SK-N-SH (cell line): Measurements from ENCODE around the gene PRSS1. TPM values are rescaled to one million over a fixed set of nuclear protein-coding genes. Genes with fewer than 3 reads are reported as not detected.
"Not testable (repeated sequence)": the region's sequence is repeated elsewhere in the genome, so short reads cannot be mapped to it uniquely, and the experiment has no call there.

Source experiments
- CTCF ChIA-PET: fragments of 300-600, 350-600 bp; formaldehyde crosslinking; extraction: SDS; loops from one replicate; lab custom pipeline; 2021; lab: Yijun Ruan, JAX
- POLR2A ChIA-PET: fragments of 350-600 bp; sonication (Branson Sonifier 250); formaldehyde crosslinking; extraction: SDS; loops from one replicate; lab custom pipeline; 2020; ENCODE audit warnings: antibody characterized with exemption, inconsistent platforms; lab: Yijun Ruan, JAX
- DNase-seq: peaks from one replicate; pipeline ENCODE4 v3.0.0; 2012
- H2AFZ ChIP-seq: fragments of 200-600 bp; sonication (generic); 2 replicates; pipeline ENCODE4 v1.8.1; 2016; ENCODE audit warnings: antibody characterized with exemption, mild to moderate bottlenecking, low read depth
- H3F3A ChIP-seq: fragments of 200-600 bp; sonication (generic); replicated peaks from 2 replicates; pipeline ENCODE3; 2016; ENCODE audit warnings: antibody characterized with exemption, mild to moderate bottlenecking; ENCODE audit not compliant: insufficient read depth
- H3K27ac ChIP-seq, 2 experiments: fragments of 200-500 bp in 1 of 2; fragments of 200-600 bp in 1 of 2; sonication (Bioruptor generic) in 1 of 2; sonication (generic), shearing (Covaris generic) in 1 of 2; 2 replicates each; pipeline versions ENCODE4 v1.5.1 to v1.6.1; 2014 to 2016; ENCODE audit warnings: low read depth in 2 of 2, inconsistent platforms in 1 of 2, low read length in 1 of 2, mild to moderate bottlenecking in 1 of 2, mixed read lengths in 1 of 2
- H3K27me3 ChIP-seq: fragments of 200-600 bp; sonication (generic), shearing (Covaris generic); 2 replicates; pipeline ENCODE4 v1.6.1; 2016; ENCODE audit warnings: mixed run types; ENCODE audit not compliant: insufficient read depth
- H3K36me3 ChIP-seq, 2 experiments: fragments of 200-500 bp in 1 of 2; fragments of 200-600 bp in 1 of 2; sonication (Bioruptor generic) in 1 of 2; sonication (generic) in 1 of 2; replicated peaks in 1 of 2; 2 replicates each; pipeline versions ENCODE3 to v1.5.1; 2014 to 2016; ENCODE audit warnings: low read length in 1 of 2, mild to moderate bottlenecking in 1 of 2; ENCODE audit not compliant: insufficient read depth in 2 of 2, control insufficient read depth in 1 of 2
- H3K4me1 ChIP-seq, 2 experiments: fragments of 200-500 bp in 1 of 2; fragments of 200-600 bp in 1 of 2; sonication (Bioruptor generic) in 1 of 2; sonication (generic), shearing (Covaris generic) in 1 of 2; 2 replicates each; pipeline versions ENCODE4 v1.5.1 to v1.6.1; 2014 to 2016; ENCODE audit warnings: low read depth in 1 of 2, low read length in 1 of 2, mixed run types in 1 of 2; ENCODE audit not compliant: insufficient read depth in 2 of 2, control insufficient read depth in 1 of 2
- H3K4me2 ChIP-seq: fragments of 200-600 bp; sonication (generic), shearing (Covaris generic); 2 replicates; pipeline ENCODE4 v1.6.1; 2017; ENCODE audit warnings: mixed run types
- H3K4me3 ChIP-seq, 2 experiments: fragments of 200-500 bp in 1 of 2; fragments of 200-600 bp in 1 of 2; sonication (Bioruptor generic) in 1 of 2; sonication (generic), shearing (Covaris generic) in 1 of 2; 2 replicates each; pipeline versions ENCODE4 v1.5.1 to v1.8.1; 2014 to 2016; ENCODE audit warnings: low read depth in 2 of 2, inconsistent platforms in 1 of 2, low read length in 1 of 2, mild to moderate bottlenecking in 1 of 2, mixed read lengths in 1 of 2, moderate library complexity in 1 of 2
- H3K79me2 ChIP-seq: fragments of 200-600 bp; sonication (generic); 2 replicates; pipeline ENCODE4 v1.8.1; 2017; ENCODE audit warnings: mild to moderate bottlenecking; ENCODE audit not compliant: insufficient read depth
- H3K9ac ChIP-seq: fragments of 200-600 bp; sonication (generic); 2 replicates; pipeline ENCODE4 v1.6.1; 2017; ENCODE audit warnings: mixed run types
- H3K9me2 ChIP-seq: fragments of 200-600 bp; sonication (generic); 2 replicates; pipeline ENCODE4 v1.6.1; 2017; ENCODE audit warnings: mixed run types
- H3K9me3 ChIP-seq: fragments of 200-600 bp; sonication (generic); 2 replicates; pipeline ENCODE4 v1.6.1; 2017; ENCODE audit warnings: mixed run types, mild to moderate bottlenecking, moderate library complexity
- H4K20me1 ChIP-seq: fragments of 200-600 bp; sonication (generic); 2 replicates; pipeline ENCODE4 v1.6.1; 2017; ENCODE audit warnings: mild to moderate bottlenecking, mixed run types; ENCODE audit not compliant: insufficient read depth
- CHD2 ChIP-seq: fragments of 150-350 bp; IDR thresholded peaks from 2 replicates; pipeline ENCODE4 v1.6.1; 2018; ENCODE audit warnings: low read length; ENCODE audit not compliant: partially characterized antibody
- CTCF ChIP-seq: fragments of 200-600 bp; sonication (generic); IDR thresholded peaks from 2 replicates; pipeline ENCODE4 v1.6.1; 2017; ENCODE audit warnings: antibody characterized with exemption, mild to moderate bottlenecking, moderate library complexity
- EP300 ChIP-seq, 2 experiments: IDR thresholded peaks; 2 replicates each; pipeline versions ENCODE4 v1.4.0 to v1.6.1; 2012; ENCODE audit warnings: borderline replicate concordance in 1 of 2, low read depth in 1 of 2, low read length in 1 of 2
- GABPA ChIP-seq: IDR thresholded peaks from 2 replicates; pipeline ENCODE4 v1.4.0; 2012; ENCODE audit warnings: low read depth, mild to moderate bottlenecking
- JUND ChIP-seq: IDR thresholded peaks from 2 replicates; pipeline ENCODE4 v1.4.0; 2012
- PBX3 ChIP-seq: IDR thresholded peaks from 2 replicates; pipeline ENCODE4; 2012
- RFX5 ChIP-seq: IDR thresholded peaks from 2 replicates; pipeline ENCODE4 v1.6.1; 2012; ENCODE audit warnings: mild to moderate bottlenecking, improper control_type of control experiment, low read length
- TAF1 ChIP-seq: IDR thresholded peaks from 2 replicates; pipeline ENCODE4 v1.6.1; 2012; ENCODE audit warnings: low read depth, mild to moderate bottlenecking, low read length, moderate library complexity, borderline replicate concordance
- TCF12 ChIP-seq: IDR thresholded peaks from 2 replicates; pipeline ENCODE4 v1.4.0; 2012
- USF2 ChIP-seq: fragments of 150-350 bp; IDR thresholded peaks from 2 replicates; pipeline ENCODE4 v1.6.1; 2017; ENCODE audit warnings: antibody characterized with exemption, low read length, low read depth, borderline replicate concordance
- WGBS: methylation state at CpG from one replicate; pipeline ENCODE4 v1.1.6; 2017; ENCODE audit warnings: low lambda C conversion rate; 5-methylcytosine and 5-hydroxymethylcytosine counted together
- polyA plus RNA-seq, 3 experiments: library from polyadenylated mRNA; depleted of rRNA; stranded (reverse); fragments of >200 nt; gene quantifications; 2 replicates each; pipeline ENCODE4 v1.2.3, GENCODE V29; 2012

The PRSS1 gene
- polyA plus RNA-seq, 1 of the 3 experiments (the other 2 are of a cell fraction) = not detected

- DNase-seq = no peak
- H4K20me1 ChIP-seq = no peaks in the 10 kb centered on the region
- H3K4me2 ChIP-seq = no peak overlapping the region
- no peaks in the 10 kb centered on the region for H3K9me3 ChIP-seq
- H3K4me1 ChIP-seq = no peaks in the 10 kb centered on the region
- no peaks in the 10 kb centered on the region for H3K79me2 ChIP-seq
- H3K36me3 ChIP-seq = no peaks in the 10 kb centered on the region
- no peak overlapping the region for H3K9ac ChIP-seq
- H2AFZ ChIP-seq = no peak overlapping the region
- no peak overlapping the region for H3K27ac ChIP-seq
- H3K4me3 ChIP-seq = no peak overlapping the region
- POLR2A ChIA-PET = interaction anchor here (0.9 kb wide), 1 partner anchor 10 kb away, joined by 3 read pairs; the partner anchor contains the start of gene PRSS1
- TF ChIP-seq TCF12 (no peak), TAF1 (no peak), RFX5 (no peak), GABPA (no peak)
- no peaks in the 10 kb centered on the region for H3F3A ChIP-seq
- peaks cover 58% of the 10 kb centered on the region for H3K27me3 ChIP-seq
- CTCF ChIA-PET = interaction anchor here (1.6 to 2.5 kb wide), 3 partner anchors 23 to 157 kb away, joined by 4 to 13 read pairs (median 4); no protein-coding TSS in a partner anchor
- WGBS = 18% methylated on average over 5 of the region's 5 CpGs
- no peaks in the 10 kb centered on the region for H3K9me2 ChIP-seq
Observed at GRCh38 chr7:142760071-142760642, 10.9 kb downstream of the PRSS1 start.

GRCh38 chr7:142761606-142762005 is 12.3 kb downstream of the PRSS1 start:
- H3K27me3 ChIP-seq = peaks cover 58% of the 10 kb centered on the region
- H3K36me3 ChIP-seq, H4K20me1 ChIP-seq, H3K27ac ChIP-seq, H2AFZ ChIP-seq, H3K4me1 ChIP-seq, H3K9me3 ChIP-seq, H3F3A ChIP-seq, H3K79me2 ChIP-seq, DNase-seq, H3K4me3 ChIP-seq, POLR2A ChIA-PET, H3K9ac ChIP-seq, H3K4me2 ChIP-seq, H3K9me2 ChIP-seq: not testable (repeated sequence)
- 10% methylated on average over 2 of the region's 2 CpGs for WGBS
- CTCF ChIA-PET = interaction anchor here (1.1 to 2.5 kb wide), 4 partner anchors 21 to 158 kb away, joined by 3 to 13 read pairs (median 5); no protein-coding TSS in a partner anchor

- CTCF ChIA-PET = interaction anchor here (1.1 to 2.5 kb wide), 3 partner anchors 21 to 49 kb away, joined by 3 to 13 read pairs (median 6); no protein-coding TSS in a partner anchor
- no peak overlapping the region for H2AFZ ChIP-seq
- H3K36me3 ChIP-seq = no peaks in the 10 kb centered on the region
- WGBS = 58% methylated on average over 1 of the region's 1 CpG
- no peak overlapping the region for H3K4me3 ChIP-seq
- TF ChIP-seq TAF1 (no peak), CHD2 (no peak), GABPA (no peak), JUND (no peak), PBX3 (no peak), EP300 (IDR thresholded peaks at IDR 0.05; ENCODE audit: borderline replicate concordance in 1 of 2, low read depth in 1 of 2, low read length in 1 of 2) (no peak), CTCF (no peak), USF2 (no peak)
- TF ChIP-seq, all 33 proteins: peak for 0
- no peaks in the 10 kb centered on the region for H3F3A ChIP-seq
- H3K9me2 ChIP-seq = no peaks in the 10 kb centered on the region
- peaks cover 57% of the 10 kb centered on the region for H3K27me3 ChIP-seq
- H3K9me3 ChIP-seq = no peaks in the 10 kb centered on the region
- no peak for DNase-seq
- H3K4me2 ChIP-seq = no peak overlapping the region
- H4K20me1 ChIP-seq = no peaks in the 10 kb centered on the region
- H3K27ac ChIP-seq = no peak overlapping the region
- H3K4me1 ChIP-seq = no peaks in the 10 kb centered on the region
- H3K79me2 ChIP-seq = no peaks in the 10 kb centered on the region
- H3K9ac ChIP-seq = no peak overlapping the region
- POLR2A ChIA-PET = no interaction called here
Observed at GRCh38 chr7:142762104-142762503, 12.8 kb downstream of the PRSS1 start.
